GM13976 (cell line): ENCODE results near the gene COL9A3.

Experiments
- DNase-seq: peaks from one replicate; pipeline ENCODE4 v3.0.0; 2012; ENCODE audit warnings: low spot score
- in situ Hi-C: fragments of 300-500 bp; cut with MboI; formaldehyde crosslinking; loops from one replicate; pipeline ENCODE4 v1.12.0; 2022; ENCODE audit warnings: low sequenced_read_pairs, mixed read lengths, inconsistent platforms; ENCODE audit not compliant: unreplicated experiment
- TF ChIP-seq, protein P1 (sequence below): IDR thresholded peaks from 2 replicates; pipeline ENCODE4 v1.5.1; 2012; ENCODE audit warnings: borderline replicate concordance, mild to moderate bottlenecking; ENCODE audit not compliant: insufficient read depth; ENCODE audit errors: extremely low read depth, missing control alignments, control extremely low read depth

Gene COL9A3

GRCh38 chr20:62778601-62779416, 38.0 kb upstream of the COL9A3 start:
- TF ChIP-seq, protein P1, sequence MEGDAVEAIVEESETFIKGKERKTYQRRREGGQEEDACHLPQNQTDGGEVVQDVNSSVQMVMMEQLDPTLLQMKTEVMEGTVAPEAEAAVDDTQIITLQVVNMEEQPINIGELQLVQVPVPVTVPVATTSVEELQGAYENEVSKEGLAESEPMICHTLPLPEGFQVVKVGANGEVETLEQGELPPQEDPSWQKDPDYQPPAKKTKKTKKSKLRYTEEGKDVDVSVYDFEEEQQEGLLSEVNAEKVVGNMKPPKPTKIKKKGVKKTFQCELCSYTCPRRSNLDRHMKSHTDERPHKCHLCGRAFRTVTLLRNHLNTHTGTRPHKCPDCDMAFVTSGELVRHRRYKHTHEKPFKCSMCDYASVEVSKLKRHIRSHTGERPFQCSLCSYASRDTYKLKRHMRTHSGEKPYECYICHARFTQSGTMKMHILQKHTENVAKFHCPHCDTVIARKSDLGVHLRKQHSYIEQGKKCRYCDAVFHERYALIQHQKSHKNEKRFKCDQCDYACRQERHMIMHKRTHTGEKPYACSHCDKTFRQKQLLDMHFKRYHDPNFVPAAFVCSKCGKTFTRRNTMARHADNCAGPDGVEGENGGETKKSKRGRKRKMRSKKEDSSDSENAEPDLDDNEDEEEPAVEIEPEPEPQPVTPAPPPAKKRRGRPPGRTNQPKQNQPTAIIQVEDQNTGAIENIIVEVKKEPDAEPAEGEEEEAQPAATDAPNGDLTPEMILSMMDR = no peak
- in situ Hi-C loops = loop anchor here (25.0 kb wide), 1 partner anchor 117 kb away; no protein-coding TSS in a partner anchor
- no peak for DNase-seq

GRCh38 chr20:62779417-62779685, 37.5 kb upstream of the COL9A3 start:
- DNase-seq = no peak
- in situ Hi-C loops = loop anchor here (25.0 kb wide), 1 partner anchor 117 kb away; no protein-coding TSS in a partner anchor
- TF ChIP-seq, protein P1 = no peak

GRCh38 chr20:62780204-62780603, 36.6 kb upstream of the COL9A3 start:
- DNase-seq = no peak
- TF ChIP-seq, protein P1 = no peak
- in situ Hi-C loops = loop anchor here (25.0 kb wide), 1 partner anchor 118 kb away; no protein-coding TSS in a partner anchor

DNA sequence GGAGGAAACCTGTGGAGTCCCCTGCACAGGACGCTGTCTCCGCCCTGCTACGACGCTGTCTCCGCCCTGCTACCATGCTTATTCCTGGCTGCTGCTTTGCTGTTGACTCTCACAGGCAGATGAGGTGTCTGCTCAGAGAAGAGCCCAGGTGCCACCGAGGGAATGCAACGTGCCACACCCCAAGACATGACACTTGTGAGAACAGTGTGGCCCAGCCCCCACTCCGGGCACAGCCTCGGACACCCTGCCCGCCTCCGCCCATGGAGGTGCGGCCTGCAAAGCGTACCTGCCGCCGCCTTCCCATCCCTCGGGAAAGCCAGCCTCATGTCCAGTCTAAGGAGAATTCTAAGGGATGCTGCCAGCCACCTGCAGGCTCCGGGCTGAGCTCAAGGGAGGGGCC, 36.2 kb upstream of the COL9A3 start:
- TF ChIP-seq, protein P1 = no peak
- DNase-seq = no peak
- in situ Hi-C loops = loop anchor here (25.0 kb wide), 1 partner anchor 118 kb away; no protein-coding TSS in a partner anchor

GRCh38 chr20:62782149-62782892, 34.5 kb upstream of the COL9A3 start:
- no peak for DNase-seq
- TF ChIP-seq, protein P1 = no peak
- in situ Hi-C loops = loop anchor here (25.0 kb wide), 1 partner anchor 120 kb away; no protein-coding TSS in a partner anchor

DNA sequence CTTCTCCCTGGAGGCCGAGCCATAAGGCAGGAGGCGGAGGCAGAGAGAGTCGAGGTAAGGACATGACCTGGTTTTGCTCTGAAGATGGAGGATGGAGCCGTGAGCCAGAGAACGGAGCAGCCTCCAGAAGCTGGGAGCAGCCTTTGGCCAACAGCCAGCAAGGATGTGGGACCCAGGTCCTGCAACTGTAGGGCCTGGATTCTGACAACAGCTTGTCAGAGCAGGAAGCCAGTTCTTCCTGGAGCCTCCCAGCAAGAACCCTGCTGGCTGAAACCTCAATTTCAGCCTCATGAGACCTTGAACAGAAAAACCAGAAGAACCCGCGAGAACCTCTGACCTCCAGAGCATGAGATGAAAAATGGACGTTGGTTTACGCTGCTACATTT, 34.0 kb upstream of the COL9A3 start:
- TF ChIP-seq, protein P1 = no peak
- DNase-seq = no peak
- in situ Hi-C loops = loop anchor here (25.0 kb wide), 1 partner anchor 121 kb away; no protein-coding TSS in a partner anchor
